Measurements from ENCODE around the gene ALX4. TPM values are rescaled to one million over a fixed set of nuclear protein-coding genes. Genes with fewer than 3 reads are reported as not detected.

The ALX4 gene
- total and polyA plus RNA-seq, 2 donors (not counting 3 experiments of a cell fraction or from before 2014, with no cell fraction given), result not detected

DNA sequence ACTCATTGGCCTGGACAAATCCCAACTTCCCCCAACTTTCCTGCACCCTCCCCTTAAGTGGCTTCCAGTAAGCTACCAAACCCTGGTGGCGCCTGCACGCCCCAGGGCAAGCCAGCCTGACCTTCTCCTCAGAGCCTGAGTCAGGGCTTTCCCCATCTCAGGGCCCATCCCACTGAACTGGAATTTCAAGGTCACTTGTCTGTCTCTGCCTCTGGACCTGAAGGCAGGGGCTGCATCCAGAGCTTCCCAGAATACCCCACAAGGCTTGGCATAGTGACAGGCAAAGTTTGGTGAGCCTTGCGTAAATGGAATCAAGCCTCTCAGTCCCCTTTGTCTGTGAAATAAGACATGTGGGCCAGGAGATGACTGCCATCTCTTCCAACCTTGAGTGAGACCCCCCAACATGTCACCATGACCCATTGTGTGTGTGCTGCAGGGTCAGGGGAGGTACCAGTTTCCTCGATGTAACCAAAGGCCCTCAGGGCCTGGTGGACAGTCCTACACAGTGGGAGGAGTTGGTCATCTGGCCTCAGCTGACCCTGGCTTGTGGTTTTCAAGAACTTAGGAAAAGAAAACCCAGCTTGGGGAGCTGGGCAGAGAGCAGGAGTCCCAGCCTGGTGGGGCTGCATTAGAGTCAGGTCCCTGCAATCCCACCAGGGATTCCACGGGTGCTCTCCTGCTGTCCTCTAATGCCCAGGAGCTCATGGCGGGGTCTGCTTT, 8.9 kb downstream of the ALX4 start:
- no peaks in the 10 kb centered on the region for H3K9me3 ChIP-seq (replicated peaks; ENCODE audit: control insufficient read depth, insufficient read depth, low read length)
- dilution Hi-C loops (cut with MboI; ENCODE audit: extremely low pct_ligation_motif_present, low sequenced_read_pairs), result no loop called here
- FAIRE-seq (no peak), DNase-seq (ENCODE audit: low read depth, low spot score) (no peak)
- H3K9me1 ChIP-seq (replicated peaks; ENCODE audit: control insufficient read depth, extremely low read depth, insufficient read depth, low read length), result no peaks in the 10 kb centered on the region
- CTCF ChIA-PET, result interaction anchor here (2.0 to 2.5 kb wide), 2 partner anchors 13 to 15 kb away, joined by 7 to 8 read pairs; no protein-coding TSS in a partner anchor
- H3K4me3 ChIP-seq (replicated peaks in 1 of 3; ENCODE audit: insufficient read depth in 1 of 3, low read depth in 1 of 3, low read length in 3 of 3), result no peak overlapping the region
- peaks cover 46 to 56% of the 10 kb centered on the region in 2 experiments for H3K27me3 ChIP-seq (ENCODE audit: control insufficient read depth in 2 of 2, insufficient read depth in 2 of 2, low read length in 2 of 2)
- H3K79me2 ChIP-seq (ENCODE audit: control insufficient read depth, insufficient read depth, low read length), result no peaks in the 10 kb centered on the region
- BruUV-seq (replicated peaks), result no TSS peak
- intact Hi-C loops (cut with micrococcal nuclease), result no loop called here
- no peak overlapping the region for H3K9ac ChIP-seq (replicated peaks; ENCODE audit: extremely low read depth, insufficient read depth, low read length)
- no peaks in the 10 kb centered on the region for H4K20me1 ChIP-seq (replicated peaks; ENCODE audit: control insufficient read depth, extremely low read depth, insufficient read depth, low read length)
- no peak overlapping the region for H3K27ac ChIP-seq (ENCODE audit: insufficient read depth, low read depth, low read length)
- H3K4me1 ChIP-seq (ENCODE audit: control insufficient read depth, extremely low read depth, insufficient read depth, low read length), result peaks cover 7% of the 10 kb centered on the region
- TF ChIP-seq FOS (IDR thresholded peaks at IDR 0.05; ENCODE audit: borderline replicate concordance, insufficient read depth, low read length) (no peak), GATA2 (IDR thresholded peaks at IDR 0.05; ENCODE audit: insufficient read depth, insufficient read length, low read depth, low read length) (no peak), POLR2A (IDR thresholded peaks at IDR 0.05; ENCODE audit: low read depth, low read length) (no peak), MYC (IDR thresholded peaks at IDR 0.05; ENCODE audit: low read depth, low read length) (no peak), JUN (IDR thresholded peaks at IDR 0.05; ENCODE audit: borderline replicate concordance, insufficient read depth, insufficient read length, low read depth) (no peak), POLR2AphosphoS5 (IDR thresholded peaks at IDR 0.05; ENCODE audit: insufficient read depth, low read depth, low read length) (no peak)
- TF ChIP-seq, protein P1, sequence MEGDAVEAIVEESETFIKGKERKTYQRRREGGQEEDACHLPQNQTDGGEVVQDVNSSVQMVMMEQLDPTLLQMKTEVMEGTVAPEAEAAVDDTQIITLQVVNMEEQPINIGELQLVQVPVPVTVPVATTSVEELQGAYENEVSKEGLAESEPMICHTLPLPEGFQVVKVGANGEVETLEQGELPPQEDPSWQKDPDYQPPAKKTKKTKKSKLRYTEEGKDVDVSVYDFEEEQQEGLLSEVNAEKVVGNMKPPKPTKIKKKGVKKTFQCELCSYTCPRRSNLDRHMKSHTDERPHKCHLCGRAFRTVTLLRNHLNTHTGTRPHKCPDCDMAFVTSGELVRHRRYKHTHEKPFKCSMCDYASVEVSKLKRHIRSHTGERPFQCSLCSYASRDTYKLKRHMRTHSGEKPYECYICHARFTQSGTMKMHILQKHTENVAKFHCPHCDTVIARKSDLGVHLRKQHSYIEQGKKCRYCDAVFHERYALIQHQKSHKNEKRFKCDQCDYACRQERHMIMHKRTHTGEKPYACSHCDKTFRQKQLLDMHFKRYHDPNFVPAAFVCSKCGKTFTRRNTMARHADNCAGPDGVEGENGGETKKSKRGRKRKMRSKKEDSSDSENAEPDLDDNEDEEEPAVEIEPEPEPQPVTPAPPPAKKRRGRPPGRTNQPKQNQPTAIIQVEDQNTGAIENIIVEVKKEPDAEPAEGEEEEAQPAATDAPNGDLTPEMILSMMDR (IDR thresholded peaks at IDR 0.05; ENCODE audit: extremely low read depth in 1 of 2, insufficient read depth in 1 of 2, low read depth in 1 of 2, low read length in 2 of 2), result no peak
- POLR2A ChIA-PET, result no interaction called here
- no peak overlapping the region for H3K4me2 ChIP-seq (ENCODE audit: insufficient read depth, low read length)
- H3K36me3 ChIP-seq (ENCODE audit: control insufficient read depth in 2 of 2, extremely low read depth in 1 of 2, insufficient read depth in 2 of 2, low read length in 2 of 2), result no peaks in the 10 kb centered on the region
- H2AFZ ChIP-seq (ENCODE audit: low read depth, low read length), result no peak overlapping the region

Data from endothelial cell of umbilical vein (primary cell).